Anterior cingulate cortex (tissue), 58 donors: ENCODE data around the gene MINDY1.
A peak's percentile ranks its signal among the peaks of the same experiment; 100 is the strongest.

Source experiments
- DNase-seq, 58 donors: peaks; one replicate each; lab custom pipeline; 2025; lab: John Stamatoyannopoulos, UW

Gene MINDY1

DNA sequence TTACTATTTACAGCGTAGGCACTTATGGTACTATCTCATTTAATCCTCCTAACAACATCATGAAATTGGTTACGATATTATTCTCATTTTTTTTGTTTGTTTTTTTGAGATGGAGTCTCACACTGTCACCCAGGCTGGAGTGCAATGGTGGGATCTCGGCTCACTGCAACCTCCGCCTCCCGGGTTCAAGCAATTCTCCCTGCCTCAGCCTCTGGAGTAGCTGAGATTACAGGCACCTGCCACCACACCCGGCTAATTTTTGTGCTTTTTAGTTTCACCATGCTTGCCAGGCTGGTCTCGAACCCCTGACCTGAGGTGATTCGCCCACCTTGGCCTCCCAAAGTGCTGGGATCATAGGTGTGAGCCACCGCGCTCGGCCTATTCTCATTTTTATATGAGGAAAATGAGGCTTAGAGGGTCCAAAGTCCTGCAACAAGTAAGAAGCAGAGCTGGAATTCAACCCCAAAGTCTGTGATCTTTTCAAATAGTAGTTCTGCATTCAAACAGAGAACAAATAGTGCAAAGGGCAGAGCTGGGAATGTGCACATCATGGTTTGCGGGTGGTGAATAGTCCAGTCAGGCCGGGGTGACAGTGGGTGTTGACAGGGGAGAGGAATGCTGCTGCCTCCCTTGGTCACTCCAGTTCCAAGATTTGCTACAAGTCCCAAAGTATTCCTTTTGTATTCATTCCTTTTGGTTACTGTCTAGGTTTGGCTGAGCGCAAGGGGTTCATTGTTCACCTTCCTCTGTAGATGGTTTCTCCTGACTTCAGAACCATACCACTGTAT is 6.2 kb upstream of the MINDY1 start:
- no peak for DNase-seq

DNA sequence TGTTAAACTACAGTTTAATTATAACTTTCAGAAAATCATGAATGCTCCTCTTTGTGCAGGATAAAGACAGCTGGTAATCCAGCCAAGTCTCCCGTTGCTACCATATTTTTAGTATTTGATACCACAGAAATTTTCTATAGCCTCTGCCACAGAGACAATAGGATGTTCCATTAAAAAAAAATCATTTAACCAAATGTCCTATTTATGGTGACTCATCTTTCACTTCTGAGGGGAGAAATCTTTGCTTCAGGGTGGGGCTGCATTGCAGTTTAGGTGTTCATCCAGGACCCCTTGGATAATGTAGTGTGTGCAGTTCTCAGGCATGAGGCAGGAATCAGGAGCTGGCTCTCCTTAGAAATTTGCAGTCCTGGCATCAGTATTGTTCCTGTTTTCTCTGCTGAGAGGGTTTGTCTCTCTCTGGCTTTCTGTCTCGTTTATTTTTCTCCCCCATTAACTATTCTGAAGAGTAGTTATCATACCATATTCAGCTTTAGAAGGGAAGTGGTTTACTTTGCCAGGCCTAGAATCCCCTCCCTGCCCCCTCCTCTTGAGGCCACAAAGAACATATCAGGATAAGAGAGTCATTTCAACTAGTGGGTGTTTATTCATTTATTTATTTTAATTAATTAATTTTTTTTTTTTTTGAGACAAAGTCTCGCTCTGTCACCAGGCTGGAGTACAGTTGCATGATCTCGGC is 4.6 kb upstream of the MINDY1 start:
- DNase-seq: no peak

DNA sequence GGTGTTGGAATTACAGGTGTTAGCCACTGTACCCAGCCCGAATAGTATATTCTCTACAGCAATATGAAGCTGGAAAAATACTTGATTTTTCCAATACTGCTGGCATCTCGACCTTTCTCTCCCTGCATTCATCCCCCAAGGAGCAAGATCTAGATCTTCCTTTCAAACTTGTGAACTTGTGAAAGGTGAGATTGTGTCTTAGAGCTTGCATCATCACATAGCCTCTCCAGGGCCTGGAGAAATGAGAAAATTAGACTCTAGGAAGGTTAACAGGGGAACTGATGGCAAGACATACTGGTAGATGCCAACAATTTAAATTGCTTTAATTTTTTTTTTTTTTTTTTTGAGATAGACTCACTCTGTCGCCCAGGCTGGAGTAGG is 3.6 kb upstream of the MINDY1 start:
- DNase-seq: no peak

DNA sequence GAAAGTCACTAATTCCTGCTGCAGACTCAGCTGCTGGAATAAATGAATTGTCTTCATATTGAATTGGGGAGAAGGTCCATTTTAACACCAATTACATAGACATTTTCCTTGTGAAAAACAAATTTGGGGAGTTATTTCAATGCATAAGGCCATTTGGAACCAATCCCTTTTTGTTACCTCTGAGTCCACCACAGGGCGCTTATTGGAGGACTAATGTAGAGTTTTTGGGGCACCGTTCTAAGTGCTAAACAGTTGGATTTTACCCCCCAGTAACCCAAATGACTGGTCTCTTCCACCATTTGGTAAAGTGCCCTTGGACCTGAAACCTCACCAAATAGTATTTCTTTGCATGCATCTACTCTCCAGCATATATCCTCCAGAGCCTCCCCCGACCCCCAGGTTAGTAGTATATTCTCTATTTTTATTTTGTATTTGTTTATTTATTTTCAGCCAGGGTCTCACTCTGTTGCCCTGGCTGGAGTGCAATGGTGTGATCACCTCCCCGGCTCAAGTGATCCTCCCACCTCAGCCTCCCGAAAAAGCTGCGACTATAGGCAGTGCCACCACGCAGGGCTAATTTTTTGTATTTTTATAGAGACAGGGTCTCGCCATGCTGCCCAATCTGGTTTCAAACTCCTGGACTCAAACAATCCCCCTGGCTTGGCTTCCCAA is 3.1 kb upstream of the MINDY1 start:
- no peak for DNase-seq

DNA sequence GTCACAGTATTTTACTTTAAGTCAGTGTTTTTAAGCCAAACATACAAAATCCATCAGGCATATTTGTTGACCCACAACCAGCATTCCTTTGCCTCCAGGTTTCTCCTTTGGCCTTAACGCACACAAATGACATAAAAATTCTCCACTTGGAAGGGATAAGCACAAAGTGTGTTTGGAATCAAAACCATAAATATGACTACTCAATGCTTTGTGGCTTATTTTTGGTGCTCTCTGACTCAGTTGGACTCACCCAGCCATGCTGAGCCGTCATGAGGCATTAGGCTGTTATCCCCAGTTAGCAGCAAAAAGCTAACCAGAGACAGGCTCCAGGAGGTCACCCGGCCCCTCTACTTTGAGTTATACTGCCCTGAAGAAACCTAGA is 2.5 kb upstream of the MINDY1 start:
- DNase-seq: no peak

DNA sequence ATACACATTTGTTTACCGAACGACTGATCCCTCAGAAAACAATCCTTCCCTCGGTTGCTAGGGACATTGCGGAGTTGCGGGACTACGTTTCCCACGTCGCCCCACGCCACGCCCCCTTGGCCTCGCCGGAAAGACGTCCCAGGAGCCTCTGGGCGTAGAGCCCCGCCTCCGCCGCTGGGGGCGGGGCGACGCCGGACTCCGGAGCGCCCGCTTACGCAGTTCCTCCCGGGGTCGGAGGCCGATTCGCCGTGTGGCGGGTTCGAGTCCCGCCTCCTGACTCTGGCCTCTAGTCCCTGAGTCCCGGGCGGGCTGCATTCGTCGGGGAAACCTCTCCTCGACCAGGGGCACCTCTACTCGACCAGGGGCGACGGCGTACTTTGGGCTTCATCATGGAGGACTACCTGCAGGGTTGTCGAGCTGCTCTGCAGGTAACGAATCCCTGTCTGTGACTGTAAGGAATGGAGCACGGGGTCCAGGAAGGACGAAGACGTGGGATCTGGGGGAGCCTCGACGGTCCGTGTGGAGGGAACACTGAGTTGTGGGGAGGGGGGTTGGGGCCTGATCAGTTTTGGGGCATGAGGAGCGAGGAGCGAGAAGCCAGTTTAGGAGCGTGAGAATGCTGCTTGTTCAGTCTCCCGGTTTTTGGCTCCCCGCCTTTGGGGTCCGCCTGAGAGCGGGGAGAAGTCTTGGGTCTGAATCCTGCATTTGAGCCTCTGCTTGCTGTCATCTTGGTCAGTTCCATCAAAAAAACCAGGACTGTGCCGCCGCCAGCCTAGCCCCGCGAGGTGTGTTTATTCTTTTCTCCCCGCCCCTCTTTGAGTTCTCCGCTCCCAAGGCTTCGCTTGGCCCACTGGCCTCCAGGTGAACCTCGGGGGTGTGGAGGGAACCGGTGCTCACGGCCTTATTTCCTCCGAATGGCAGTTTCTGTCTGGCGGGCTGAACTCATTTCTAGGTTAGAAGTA is 1.8 kb upstream of the MINDY1 start, which contains the start of gene PRUNE1:
PRUNE1 (plus strand) TSS at position 206 of the 962 bp plus-strand sequence; CDS start at position 390, 184 bp downstream.
- peak; percentile 33 to 96 (median 91) for DNase-seq

DNA sequence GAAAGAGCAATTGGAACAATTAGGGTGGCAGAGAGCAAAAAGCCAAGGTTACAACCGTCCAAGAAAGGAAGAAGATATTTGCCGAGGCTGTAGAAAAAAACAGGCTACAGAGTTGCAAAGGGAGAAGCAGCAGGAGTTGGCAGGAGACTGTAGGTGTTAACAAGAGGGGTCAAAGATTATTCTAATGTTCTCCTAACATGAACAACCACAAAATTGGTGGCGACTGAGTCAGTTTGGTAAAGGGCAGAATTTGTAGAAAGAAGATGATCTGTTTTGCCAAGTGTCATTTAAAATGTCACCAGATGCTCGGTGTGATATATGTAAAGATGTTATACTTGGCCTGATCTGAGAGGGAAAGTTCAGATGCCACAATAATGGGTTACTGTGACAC is 1.1 kb upstream of the MINDY1 start:
- DNase-seq: no peak

DNA sequence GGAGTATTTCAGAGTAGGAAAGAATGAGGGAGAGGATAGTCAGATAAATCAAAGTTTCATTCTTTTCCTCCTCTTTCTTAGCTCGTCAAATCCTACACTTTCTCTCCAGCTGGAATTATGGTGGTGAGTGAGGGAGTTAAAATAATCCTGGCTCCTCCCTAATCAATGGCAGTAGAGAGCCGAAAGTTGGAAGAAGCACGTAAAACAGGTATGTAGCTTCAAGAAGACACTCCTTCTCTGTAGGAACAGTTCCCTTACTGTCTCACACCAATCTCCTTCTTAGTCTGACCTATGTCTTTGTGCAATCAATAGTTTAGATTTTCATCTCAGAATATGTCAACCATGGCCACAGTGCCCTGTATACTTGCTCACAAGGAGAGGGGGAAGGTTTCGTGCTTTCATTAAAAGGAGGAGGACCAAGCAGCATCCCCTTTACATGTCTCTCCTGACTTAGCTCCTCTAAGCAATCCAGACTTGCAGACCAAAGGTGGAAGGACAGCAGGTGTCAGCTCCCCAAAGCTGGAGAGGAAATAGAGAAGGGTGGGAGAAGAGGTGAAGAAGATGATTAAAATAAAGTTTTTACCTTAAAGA is 878 bp downstream of the MINDY1 start:
- peak in 1 of 58 donors; percentile 35 for DNase-seq

DNA sequence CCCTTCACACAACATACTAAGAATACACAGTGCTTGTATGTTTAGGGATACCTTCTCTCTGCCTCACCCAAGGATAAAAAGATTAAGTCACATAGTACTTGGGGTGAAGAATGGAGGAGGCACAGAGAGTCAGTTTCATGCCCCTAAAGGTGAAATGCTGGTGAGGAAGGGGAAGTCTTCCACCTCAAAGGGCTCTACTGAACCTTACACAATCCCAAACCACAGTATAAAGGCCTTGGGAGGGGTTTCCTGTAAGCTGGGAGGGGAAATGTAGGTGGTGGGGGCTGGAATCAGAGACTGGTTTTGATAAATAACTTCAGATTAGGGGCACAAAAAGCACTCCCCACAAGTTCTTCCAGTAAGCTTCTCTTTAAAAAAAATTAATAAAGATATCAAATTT is 3.5 kb downstream of the MINDY1 start:
- no peak for DNase-seq

DNA sequence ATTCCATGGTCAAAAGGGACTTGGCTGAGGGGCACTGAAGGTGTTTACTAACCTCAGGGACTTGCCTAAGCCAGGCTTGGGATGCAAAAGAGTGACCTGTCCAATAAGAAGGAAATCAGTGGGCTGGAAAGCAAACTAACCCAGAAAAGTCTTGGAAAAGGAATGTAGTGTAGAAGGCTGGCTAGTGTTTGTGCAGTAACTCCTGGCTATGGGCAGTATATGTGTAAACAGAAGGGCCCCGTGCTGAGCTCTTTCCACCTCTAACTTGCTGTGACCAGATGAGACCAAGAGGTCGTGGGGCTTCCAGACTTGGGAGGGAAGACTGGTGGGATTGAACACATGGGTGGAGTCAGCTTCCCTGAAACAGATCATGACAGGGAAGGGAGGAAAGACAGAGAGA is 4.1 kb downstream of the MINDY1 start:
- DNase-seq: no peak

DNA sequence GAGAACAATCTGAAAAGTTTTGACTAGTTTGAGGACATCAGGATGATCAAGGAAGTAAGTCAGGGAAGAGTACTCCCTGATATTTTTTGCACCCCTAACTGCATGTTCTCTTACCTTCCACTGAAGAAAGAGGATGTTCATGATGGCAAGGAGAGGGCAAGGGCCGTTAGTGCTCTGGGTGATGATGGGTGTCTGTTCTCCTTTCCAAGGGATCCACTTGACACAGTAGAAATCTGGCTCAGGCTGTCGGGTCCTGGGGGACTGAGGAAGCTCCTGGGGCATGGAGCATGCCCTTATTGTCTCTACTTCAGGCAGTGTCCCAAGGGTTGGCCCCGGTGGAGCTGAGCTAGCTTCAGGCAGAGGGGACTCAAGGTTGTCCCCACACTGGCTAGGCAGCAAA is 4.7 kb downstream of the MINDY1 start:
- DNase-seq: no peak

DNA sequence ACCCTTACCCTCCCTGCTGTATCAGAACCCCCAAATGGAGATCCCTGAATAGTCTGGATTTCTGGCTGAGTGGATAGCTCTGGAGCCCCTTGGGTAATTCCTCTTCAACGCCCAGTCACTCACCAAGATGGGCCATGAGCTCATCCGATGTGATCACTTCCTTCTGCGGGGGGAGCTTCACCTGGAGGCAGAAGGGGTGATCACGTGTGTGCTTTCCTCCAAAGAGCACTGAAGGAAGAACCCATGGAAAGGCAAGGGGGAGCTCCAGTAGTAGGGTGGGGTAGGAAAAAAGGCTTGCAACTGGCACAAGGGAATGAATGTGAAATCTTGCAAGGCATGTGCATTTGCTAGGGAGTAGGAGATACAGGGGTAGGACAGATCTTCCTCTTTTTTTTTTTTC is 5.1 kb downstream of the MINDY1 start:
- DNase-seq: no peak

DNA sequence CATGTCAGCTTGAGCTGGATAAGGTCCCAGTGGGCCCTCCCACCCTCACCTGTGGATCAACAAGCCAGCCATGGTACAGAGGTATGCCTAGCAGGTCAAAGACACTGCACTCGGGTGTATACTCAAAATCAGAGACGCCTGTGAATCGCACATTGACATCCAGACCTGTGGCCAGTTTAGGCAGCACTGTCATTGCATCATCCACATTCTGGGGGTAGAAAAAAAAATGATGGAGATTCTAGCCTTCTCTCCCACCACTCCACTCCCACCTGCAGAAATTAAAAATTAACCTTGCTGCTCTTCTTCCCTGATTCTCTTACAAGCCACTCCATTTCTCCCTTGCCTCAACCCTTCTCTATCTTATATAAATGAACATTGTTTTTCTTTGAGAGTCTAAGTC is 6.3 kb downstream of the MINDY1 start:
- DNase-seq: no peak

DNA sequence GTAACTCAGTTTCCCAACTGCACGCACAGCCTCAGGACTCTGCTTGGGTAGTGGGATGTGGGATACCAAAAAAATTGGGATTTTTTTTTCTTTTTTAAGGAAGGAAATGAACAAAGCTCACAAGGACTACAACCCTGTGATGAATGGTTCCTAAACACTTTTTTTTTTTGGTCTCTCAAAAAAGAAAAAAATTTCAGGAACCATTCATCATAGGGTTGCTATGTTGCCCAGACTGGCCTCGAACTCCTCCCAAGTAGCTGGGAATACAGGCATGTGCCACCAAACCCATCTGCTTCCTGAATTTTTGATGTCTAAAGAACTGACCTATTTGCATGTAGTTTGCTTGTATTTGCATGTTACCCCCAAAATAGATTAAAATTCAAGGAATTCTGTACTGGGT is 6.8 kb downstream of the MINDY1 start:
- no peak for DNase-seq

DNA sequence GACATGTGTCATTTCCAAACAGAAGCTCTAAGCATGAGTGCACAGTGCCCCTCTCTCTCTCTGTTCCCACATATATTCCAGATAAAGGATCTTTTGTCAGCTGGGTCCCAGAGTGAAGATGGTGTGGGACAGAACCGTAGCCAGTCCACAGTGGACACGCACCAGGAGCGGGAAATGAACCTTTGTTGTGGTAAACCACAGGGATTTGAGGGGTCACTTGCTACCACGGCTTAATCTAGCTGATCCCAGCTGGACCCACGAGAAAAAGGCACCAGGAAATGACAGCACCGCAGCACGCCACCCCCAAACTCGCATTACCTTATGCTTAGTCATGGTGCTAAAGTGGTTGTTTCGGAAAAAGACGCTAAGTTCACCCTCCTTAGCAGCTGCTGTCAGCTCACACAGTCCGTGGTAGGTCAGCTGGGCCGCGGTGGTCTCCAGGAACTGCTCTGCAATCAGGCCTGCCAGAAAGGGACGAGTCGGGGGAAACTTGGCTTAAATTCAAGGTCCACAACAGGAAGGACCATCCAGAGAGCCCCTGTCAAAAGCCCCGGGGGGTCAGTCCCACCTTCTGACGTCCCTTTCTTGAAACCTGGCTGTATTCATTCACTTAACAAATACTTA is 7.5 kb downstream of the MINDY1 start:
- DNase-seq: peak in 13 of 58 donors; percentile 8 to 53 (median 23)

DNA sequence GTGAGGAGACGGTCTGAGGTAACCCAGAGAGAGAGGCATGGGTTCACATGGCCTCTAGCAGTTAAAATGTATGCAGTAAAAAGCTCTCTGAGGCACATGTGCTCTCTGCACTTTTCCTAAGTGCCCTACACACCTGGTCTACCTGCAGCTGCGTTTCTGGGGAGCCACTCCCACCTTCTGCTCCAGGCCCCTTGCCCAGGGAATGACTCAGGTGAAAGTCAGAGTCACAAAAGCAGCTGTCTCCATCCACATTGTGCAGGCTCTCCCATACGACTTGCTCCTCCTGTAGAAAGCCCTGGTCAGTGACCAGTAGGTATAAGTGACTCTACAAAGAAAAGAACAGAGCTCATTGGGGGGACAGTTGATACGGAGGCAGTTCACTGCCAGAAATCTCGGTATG is 8.8 kb downstream of the MINDY1 start:
- no peak for DNase-seq

DNA sequence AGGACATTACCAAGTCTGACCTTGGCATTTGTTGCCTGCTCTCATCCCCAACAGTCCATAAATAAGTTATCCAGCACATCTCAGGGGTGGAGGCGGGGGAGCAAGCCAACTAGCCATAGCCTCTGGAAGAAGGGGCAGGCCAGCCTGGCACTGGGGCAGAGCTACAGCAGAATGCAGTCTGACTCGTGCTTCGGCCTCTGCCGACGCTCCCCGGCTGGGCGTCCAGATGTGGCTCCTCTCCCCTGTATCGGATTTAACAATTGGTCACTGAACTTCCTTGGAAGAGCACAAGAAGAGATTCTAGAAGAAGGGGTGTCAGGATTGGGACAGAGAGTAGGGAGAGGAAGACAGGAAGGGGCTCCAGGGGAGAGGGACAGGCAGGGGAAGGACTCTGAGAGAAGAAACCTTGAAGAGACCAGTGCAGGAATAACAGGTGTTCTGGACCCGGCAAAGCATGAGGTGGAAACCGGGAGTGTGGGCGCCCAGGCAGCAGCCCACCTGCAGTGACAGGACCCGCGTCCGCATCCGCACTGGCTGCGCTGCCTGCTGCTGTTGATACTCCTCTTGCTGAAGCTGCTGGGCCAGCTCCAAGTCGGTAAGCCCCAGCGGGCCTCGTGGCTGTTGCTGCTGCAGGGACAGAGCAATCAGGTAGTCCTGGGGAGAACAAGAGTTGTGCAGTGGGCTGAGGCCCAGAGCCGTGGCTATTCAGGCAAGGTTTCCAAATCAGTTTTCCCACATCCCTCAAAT is 9.4 kb downstream of the MINDY1 start:
- no peak for DNase-seq

DNA sequence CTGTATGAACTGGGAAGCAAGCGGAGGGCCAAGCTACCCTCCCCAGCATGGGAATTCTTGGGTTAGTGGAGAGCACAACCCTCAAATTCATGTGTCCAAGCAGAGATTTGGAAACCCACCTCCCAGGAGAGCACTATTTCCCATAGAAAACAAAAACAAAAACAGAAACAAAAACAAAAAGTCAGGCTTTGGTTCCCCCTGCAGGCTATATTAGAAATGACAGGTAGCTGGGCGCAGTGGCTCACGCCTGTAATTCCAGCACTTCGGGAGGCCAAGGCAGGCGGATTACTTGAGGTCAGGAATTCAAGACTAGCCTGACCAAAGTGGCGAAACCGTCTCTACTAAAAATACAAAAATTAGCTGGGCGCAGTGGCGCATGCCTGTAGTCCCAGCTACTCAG is 10.8 kb downstream of the MINDY1 start:
- peak in 16 of 58 donors; percentile 3 to 42 (median 16) for DNase-seq

DNA sequence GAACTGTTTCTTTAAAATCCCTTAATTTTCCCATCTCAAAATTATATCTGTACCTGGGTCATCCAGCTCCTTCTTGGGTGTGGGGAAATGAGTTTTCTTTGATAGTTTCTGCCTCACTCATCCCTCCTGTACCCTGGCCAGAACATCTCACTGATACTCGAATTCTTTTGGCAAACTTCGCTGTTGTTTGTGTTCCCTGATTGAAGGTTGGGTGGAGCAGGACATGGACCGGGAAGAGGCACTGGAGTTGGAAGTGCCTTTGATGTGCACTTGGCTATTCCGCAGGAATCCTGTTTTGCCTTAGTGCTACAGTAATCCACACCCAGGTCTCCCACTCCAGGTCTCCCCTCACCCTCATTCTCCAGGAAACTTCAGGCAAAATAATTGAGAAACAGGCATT is 11.2 kb downstream of the MINDY1 start:
- DNase-seq: no peak
